ENCODE data around the gene HECTD1.
A peak's percentile ranks its signal among the peaks of the same experiment; 100 is the strongest.
"Not testable (repeated sequence)": the region's sequence is repeated elsewhere in the genome, so short reads cannot be mapped to it uniquely, and the experiment has no call there.

HECTD1 gene

GRCh38 chr14:31207287-31207754, 272 bp downstream of the HECTD1 start:
- TF ChIP-seq CTCF (IDR thresholded peaks at IDR 0.05; ENCODE audit: low read depth, low read length) = no peak
- DNase-seq = peak; percentile 95

GRCh38 chr14:31206536-31207286, 882 bp downstream of the HECTD1 start:
- Histone ChIP-seq H3K36me3 (peaks cover 37% of the 10 kb centered on the region), H3K27me3 (ENCODE audit: insufficient read depth, low read depth, severe bottlenecking) (no peaks in the 10 kb centered on the region)
- peak; percentile 21 for DNase-seq

More at GRCh38 chr14:31207287-31207754, 272 bp downstream of the HECTD1 start:
- H3K4me3 ChIP-seq (ENCODE audit: low read depth, low read length) = peak overlapping the region; percentile 95
- H3K36me3 ChIP-seq = peaks cover 34% of the 10 kb centered on the region
- peak overlapping the region; percentile 99 for H3K27ac ChIP-seq
- no peaks in the 10 kb centered on the region for H3K9me3 ChIP-seq (ENCODE audit: severe bottlenecking)
- no peaks in the 10 kb centered on the region for H3K27me3 ChIP-seq (ENCODE audit: insufficient read depth, low read depth, severe bottlenecking)

GRCh38 chr14:31205681-31206535, 1.7 kb downstream of the HECTD1 start:
- DNase-seq = peak; percentile 16
- H3K9me3 ChIP-seq (ENCODE audit: severe bottlenecking) = no peaks in the 10 kb centered on the region
- H3K4me3 ChIP-seq (ENCODE audit: low read depth, low read length) = peak overlapping the region; percentile 95
- H3K27me3 ChIP-seq (ENCODE audit: insufficient read depth, low read depth, severe bottlenecking) = no peaks in the 10 kb centered on the region
- no peak for TF ChIP-seq CTCF (IDR thresholded peaks at IDR 0.05; ENCODE audit: low read depth, low read length)
- H3K27ac ChIP-seq = peak overlapping the region; percentile 99
- H3K36me3 ChIP-seq = peaks cover 43% of the 10 kb centered on the region

More at GRCh38 chr14:31206536-31207286, 882 bp downstream of the HECTD1 start:
- Histone ChIP-seq H3K27ac (peak overlapping the region; percentile 99), H3K9me3 (ENCODE audit: severe bottlenecking) (no peaks in the 10 kb centered on the region), H3K4me3 (ENCODE audit: low read depth, low read length) (peak overlapping the region; percentile 95)
- no peak for TF ChIP-seq CTCF (IDR thresholded peaks at IDR 0.05; ENCODE audit: low read depth, low read length)

GRCh38 chr14:31204593-31205534, 2.7 kb downstream of the HECTD1 start:
- no peak overlapping the region for H3K27ac ChIP-seq
- peaks cover 45% of the 10 kb centered on the region for H3K36me3 ChIP-seq
- H3K27me3 ChIP-seq (ENCODE audit: insufficient read depth, low read depth, severe bottlenecking) = no peaks in the 10 kb centered on the region
- no peak for DNase-seq
- H3K4me3 ChIP-seq (ENCODE audit: low read depth, low read length) = peak overlapping the region; percentile 95; the same call in 1 of the 2 replicates
- TF ChIP-seq CTCF (IDR thresholded peaks at IDR 0.05; ENCODE audit: low read depth, low read length) = no peak
- no peaks in the 10 kb centered on the region for H3K9me3 ChIP-seq (ENCODE audit: severe bottlenecking)

GRCh38 chr14:31203899-31204592, 3.5 kb downstream of the HECTD1 start:
- not testable (repeated sequence) for DNase-seq; H3K27me3 ChIP-seq (ENCODE audit: insufficient read depth, low read depth, severe bottlenecking); H3K27ac ChIP-seq; H3K4me3 ChIP-seq (ENCODE audit: low read depth, low read length); H3K9me3 ChIP-seq (ENCODE audit: severe bottlenecking)
- peaks cover 45% of the 10 kb centered on the region for H3K36me3 ChIP-seq

Measured in WERI-Rb-1 (cell line).